ENCODE results near the gene POU2AF2. TPM values are rescaled to one million over a fixed set of nuclear protein-coding genes. Genes with fewer than 3 reads are reported as not detected.

Gene POU2AF2
- total RNA-seq, 1 experiment from 2014 or later, result not detected

DNA sequence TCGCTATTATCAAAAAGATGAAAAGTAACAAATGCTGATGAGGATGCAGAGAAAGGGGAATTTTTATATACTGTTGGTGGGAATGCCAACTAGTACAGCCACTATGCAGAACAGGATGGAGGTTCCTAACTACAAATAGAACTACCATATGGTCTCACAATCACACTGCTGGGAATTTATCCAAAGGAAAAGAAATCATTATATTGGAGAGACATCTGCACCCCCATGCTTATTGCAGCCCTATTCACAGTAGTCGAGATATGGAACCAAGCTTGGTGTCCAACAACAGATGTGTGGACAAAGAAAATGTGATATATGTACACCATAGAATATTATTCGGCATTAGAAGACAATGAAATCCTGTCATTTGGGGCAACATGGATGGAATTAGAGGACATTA lies 19.6 kb upstream of the POU2AF2 start:
- Histone ChIP-seq H3K4me2 (ENCODE audit: insufficient read depth, insufficient read length, low read length) (no peak overlapping the region), H3K79me2 (ENCODE audit: insufficient read depth, low read length) (no peaks in the 10 kb centered on the region), H2BK15ac (ENCODE audit: low read depth, low read length) (no peak overlapping the region), H2AK5ac (ENCODE audit: insufficient read length, low read length) (no peak overlapping the region), H3K27me3 (ENCODE audit: insufficient read depth, low read length) (no peaks in the 10 kb centered on the region), H4K5ac (ENCODE audit: insufficient read length, low read depth, low read length) (no peak overlapping the region), H3K79me1 (ENCODE audit: insufficient read depth, low read depth, low read length, poor library complexity, severe bottlenecking) (no peaks in the 10 kb centered on the region), H4K91ac (ENCODE audit: insufficient read length, low read depth, low read length) (no peak overlapping the region), H2BK5ac (ENCODE audit: insufficient read length, low read length) (no peak overlapping the region), H3K9me3 (ENCODE audit: control insufficient read depth, low read depth, low read length) (no peaks in the 10 kb centered on the region), H3K14ac (ENCODE audit: insufficient read depth, low read length) (no peak overlapping the region), H3K27ac (ENCODE audit: insufficient read length, low read depth, low read length) (no peak overlapping the region), H3K56ac (ENCODE audit: insufficient read length, low read depth, low read length) (no peak overlapping the region), H3K23ac (ENCODE audit: insufficient read length, low read depth, low read length) (no peak overlapping the region), H4K8ac (replicated peaks; ENCODE audit: insufficient read length, low read depth, low read length) (no peak overlapping the region), H3K9ac (ENCODE audit: extremely low read depth, insufficient read length, low read length) (no peak overlapping the region), H2BK120ac (ENCODE audit: low read depth, low read length, poor library complexity, severe bottlenecking) (no peak overlapping the region), H2BK20ac (ENCODE audit: low read depth, low read length, poor library complexity, severe bottlenecking) (no peak overlapping the region), H2BK12ac (ENCODE audit: insufficient read length, low read depth, low read length) (no peak overlapping the region), H3K4ac (ENCODE audit: low read depth, low read length) (no peak overlapping the region), H3K4me1 (ENCODE audit: insufficient read depth, low read length) (no peaks in the 10 kb centered on the region), H2AFZ (ENCODE audit: low read length) (no peak overlapping the region), H4K20me1 (ENCODE audit: control insufficient read depth, insufficient read depth, insufficient read length) (no peaks in the 10 kb centered on the region), H3T11ph (ENCODE audit: low read length) (no peak overlapping the region), H3K18ac (ENCODE audit: insufficient read length, low read depth, low read length) (no peak overlapping the region), H3K23me2 (ENCODE audit: insufficient read length, low read depth, low read length, poor library complexity, severe bottlenecking) (no peaks in the 10 kb centered on the region)
- H3K36me3 Mint-ChIP-seq (ENCODE audit: insufficient read depth in 1 of 3, low read depth in 3 of 3), result peaks cover 0 to 4% (median 0%) of the 10 kb centered on the region in 3 experiments; a peak in 1 of 7 replicates
- no peak overlapping the region for H3K4me3 Mint-ChIP-seq
- no peak overlapping the region for H3K27ac Mint-ChIP-seq
- TF ChIP-seq, protein P1, sequence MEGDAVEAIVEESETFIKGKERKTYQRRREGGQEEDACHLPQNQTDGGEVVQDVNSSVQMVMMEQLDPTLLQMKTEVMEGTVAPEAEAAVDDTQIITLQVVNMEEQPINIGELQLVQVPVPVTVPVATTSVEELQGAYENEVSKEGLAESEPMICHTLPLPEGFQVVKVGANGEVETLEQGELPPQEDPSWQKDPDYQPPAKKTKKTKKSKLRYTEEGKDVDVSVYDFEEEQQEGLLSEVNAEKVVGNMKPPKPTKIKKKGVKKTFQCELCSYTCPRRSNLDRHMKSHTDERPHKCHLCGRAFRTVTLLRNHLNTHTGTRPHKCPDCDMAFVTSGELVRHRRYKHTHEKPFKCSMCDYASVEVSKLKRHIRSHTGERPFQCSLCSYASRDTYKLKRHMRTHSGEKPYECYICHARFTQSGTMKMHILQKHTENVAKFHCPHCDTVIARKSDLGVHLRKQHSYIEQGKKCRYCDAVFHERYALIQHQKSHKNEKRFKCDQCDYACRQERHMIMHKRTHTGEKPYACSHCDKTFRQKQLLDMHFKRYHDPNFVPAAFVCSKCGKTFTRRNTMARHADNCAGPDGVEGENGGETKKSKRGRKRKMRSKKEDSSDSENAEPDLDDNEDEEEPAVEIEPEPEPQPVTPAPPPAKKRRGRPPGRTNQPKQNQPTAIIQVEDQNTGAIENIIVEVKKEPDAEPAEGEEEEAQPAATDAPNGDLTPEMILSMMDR (conservative IDR thresholded peaks at IDR 0.05), result no peak
- no peak for DNase-seq
- no CpG with 5 or more reads among the region's 3 CpGs for WGBS (ENCODE audit: extremely low coverage, insufficient read length, low lambda C conversion rate)
- H3K4me1 Mint-ChIP-seq, result peaks cover 2 to 6% of the 10 kb centered on the region in 2 experiments; a peak in 3 of 4 replicates
- H3K9me3 Mint-ChIP-seq, result peaks cover 4 to 5% of the 10 kb centered on the region in 2 experiments; a peak in 4 of 5 replicates
- H3K27me3 Mint-ChIP-seq (ENCODE audit: low read depth), result peaks cover 4% of the 10 kb centered on the region

All from H9 (cell line).